Left ventricle myocardium superior (tissue), 1 donor: ENCODE results near the gene COG5. TPM values are rescaled to one million over a fixed set of nuclear protein-coding genes. Genes with fewer than 3 reads are reported as not detected.

Source experiments
- ATAC-seq: fragments of 200-7000 bp; cut with Tn5 transposase; one replicate; pipeline ENCODE4 v1.9.1; 2020; ENCODE audit warnings: mild to moderate bottlenecking, moderate library complexity
- DNase-seq: peaks from one replicate; pipeline ENCODE4 v3.0.0-alpha.2; 2020
- intact Hi-C: fragments of 100-400 bp; cut with micrococcal nuclease; formaldehyde crosslinking; loops from one replicate; pipeline ENCODE4 v1.11.0; 2022
- total RNA-seq: library from RNA; stranded (reverse); fragmentation: NEBNext Ultra II Directional; extraction: Animal tissue kit (Norgen Biotek cat#: 25700); gene quantifications from one replicate; pipeline ENCODE4 v1.2.1, GENCODE V29; 2021
- donor health status: DM: no; HTN: yes; CAD: no; lungs with severe emphysema.

The COG5 gene
- total RNA-seq, 1 donor from 2014 or later: 54.0 TPM

GRCh38 chr7:107427462-107427861 lies 136.3 kb downstream of the COG5 start:
- intact Hi-C loops: no loop called here
- ATAC-seq (peak; percentile 69), DNase-seq (peak; percentile 50)

- no peak for ATAC-seq
- no peak for DNase-seq
- intact Hi-C loops: no loop called here
Observed at GRCh38 chr7:107414198-107414597, 149.5 kb downstream of the COG5 start.

- intact Hi-C loops: no loop called here
- no peak for ATAC-seq
- DNase-seq: no peak
Observed at GRCh38 chr7:107408349-107408748, 155.4 kb downstream of the COG5 start.

DNA sequence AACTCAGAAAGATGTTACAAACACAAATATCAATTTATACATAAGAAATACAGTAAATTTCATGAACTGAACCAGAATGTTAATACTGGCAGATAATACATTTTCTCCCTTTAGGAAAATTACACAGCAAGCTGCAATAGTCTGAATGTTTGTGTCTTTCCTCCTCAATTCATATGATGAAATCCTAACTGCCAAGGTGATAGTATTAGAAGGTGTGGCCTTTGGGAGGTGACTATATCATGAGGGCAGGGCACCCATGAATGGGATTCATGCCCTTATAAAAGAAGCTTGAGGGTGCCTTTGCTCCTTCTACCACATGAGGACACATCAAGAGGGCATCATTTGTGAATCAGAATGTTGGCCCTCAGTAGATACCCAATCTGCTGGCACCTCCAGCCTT lies 158.2 kb downstream of the COG5 start:
- ATAC-seq (no peak), DNase-seq (no peak)
- intact Hi-C loops: no loop called here

- DNase-seq (no peak), ATAC-seq (no peak)
- intact Hi-C loops: no loop called here
Observed at GRCh38 chr7:107404740-107405537, 158.8 kb downstream of the COG5 start.

DNA sequence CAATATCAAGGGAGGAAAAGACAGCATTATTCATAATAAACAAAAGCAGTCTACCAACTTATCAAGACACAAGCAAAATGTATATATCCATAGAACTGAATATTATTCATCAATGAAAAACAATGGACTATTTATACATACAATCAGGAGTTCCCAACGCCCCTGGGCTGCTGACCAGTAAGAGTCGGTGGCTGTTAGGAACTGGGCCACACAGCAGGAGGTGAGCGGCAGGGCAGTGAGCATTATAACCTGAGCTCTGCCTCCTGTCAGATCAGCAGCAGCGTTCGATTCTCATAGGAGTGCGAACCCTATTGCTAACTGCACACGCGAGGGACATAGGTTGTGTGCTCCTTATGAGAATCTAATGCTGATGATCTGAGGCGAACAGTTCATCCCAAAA lies 165.6 kb downstream of the COG5 start:
- intact Hi-C loops: no loop called here
- no peak for DNase-seq

GRCh38 chr7:107396990-107397389 lies 166.7 kb downstream of the COG5 start:
- DNase-seq (no peak), ATAC-seq (peak; percentile 41)
- intact Hi-C loops: no loop called here

More for the DNA sequence above, 165.6 kb downstream of the COG5 start:
- no peak for ATAC-seq

DNA sequence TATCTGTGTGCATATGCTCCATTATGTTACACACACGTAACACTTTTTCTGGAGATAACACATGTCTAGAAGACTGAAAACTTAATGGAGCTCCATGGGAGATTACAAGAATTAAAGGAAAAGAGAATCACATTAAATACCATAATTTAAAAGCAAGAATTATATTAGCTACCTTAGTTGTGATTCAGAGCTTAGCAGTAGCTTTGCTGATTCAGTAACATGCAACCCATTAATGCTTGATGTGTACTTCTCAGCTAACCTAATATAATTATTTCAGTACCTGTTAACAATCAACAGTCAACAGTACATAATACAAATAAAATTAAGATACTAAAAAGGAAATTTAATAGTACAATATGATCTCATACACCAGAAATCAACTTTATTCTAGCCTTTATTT lies 167.6 kb downstream of the COG5 start:
- ATAC-seq: no peak
- intact Hi-C loops: no loop called here
- no peak for DNase-seq

GRCh38 chr7:107394831-107395230 lies 168.9 kb downstream of the COG5 start:
- DNase-seq: no peak
- ATAC-seq: no peak
- intact Hi-C loops: no loop called here

DNA sequence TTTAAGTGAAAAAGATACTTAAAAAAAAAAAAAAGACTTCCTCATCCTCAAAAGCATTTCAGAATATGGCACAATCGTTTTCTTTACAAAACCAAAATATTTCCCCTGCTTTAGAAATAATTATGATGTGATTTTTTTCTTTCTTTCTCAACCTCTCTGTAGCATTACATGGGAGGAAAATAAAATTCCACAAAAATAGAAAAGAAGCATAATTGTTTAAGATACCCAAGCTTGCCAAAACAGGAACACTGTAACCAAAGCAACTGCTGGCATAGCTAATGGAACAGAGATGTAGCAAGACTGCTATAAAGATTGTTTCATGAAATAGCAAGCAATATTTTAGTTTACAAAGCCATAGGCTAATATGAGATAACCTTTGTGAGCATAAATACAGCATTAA lies 169.4 kb downstream of the COG5 start:
- intact Hi-C loops: no loop called here
- ATAC-seq: no peak
- DNase-seq: no peak

- ATAC-seq: no peak
- no peak for DNase-seq
- intact Hi-C loops: no loop called here
Observed at GRCh38 chr7:107392830-107393229, 170.9 kb downstream of the COG5 start.

- ATAC-seq (no peak), DNase-seq (no peak)
- intact Hi-C loops: no loop called here
Observed at GRCh38 chr7:107390916-107391315, 172.8 kb downstream of the COG5 start.

- ATAC-seq: no peak
- intact Hi-C loops: no loop called here
- DNase-seq: no peak
Observed at GRCh38 chr7:107388604-107389003, 175.1 kb downstream of the COG5 start.

- DNase-seq (no peak), ATAC-seq (no peak)
- intact Hi-C loops: no loop called here
Observed at GRCh38 chr7:107387573-107388219, 176.0 kb downstream of the COG5 start.

DNA sequence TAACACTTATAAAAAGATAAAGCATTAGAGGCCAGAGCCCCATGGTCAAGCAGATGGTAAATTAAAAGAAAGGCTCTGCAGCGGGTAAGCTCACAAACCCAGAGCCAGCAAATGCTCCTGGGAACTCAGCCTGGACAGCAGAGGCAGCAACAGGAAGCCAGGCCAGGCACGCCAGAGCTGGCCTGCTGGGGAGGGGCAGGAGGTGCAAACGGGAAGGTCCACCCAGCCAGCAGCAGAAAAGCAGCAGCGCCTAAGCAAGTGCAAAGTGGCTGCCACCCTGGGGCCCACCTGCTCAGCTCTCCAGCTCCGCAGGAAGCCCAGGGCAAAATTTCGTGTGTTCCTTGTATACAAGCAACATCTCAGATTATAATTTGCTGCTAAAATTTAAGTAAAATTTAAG lies 176.6 kb downstream of the COG5 start:
- peak; percentile 93 for ATAC-seq
- intact Hi-C loops: no loop called here
- peak; percentile 73 for DNase-seq

DNA sequence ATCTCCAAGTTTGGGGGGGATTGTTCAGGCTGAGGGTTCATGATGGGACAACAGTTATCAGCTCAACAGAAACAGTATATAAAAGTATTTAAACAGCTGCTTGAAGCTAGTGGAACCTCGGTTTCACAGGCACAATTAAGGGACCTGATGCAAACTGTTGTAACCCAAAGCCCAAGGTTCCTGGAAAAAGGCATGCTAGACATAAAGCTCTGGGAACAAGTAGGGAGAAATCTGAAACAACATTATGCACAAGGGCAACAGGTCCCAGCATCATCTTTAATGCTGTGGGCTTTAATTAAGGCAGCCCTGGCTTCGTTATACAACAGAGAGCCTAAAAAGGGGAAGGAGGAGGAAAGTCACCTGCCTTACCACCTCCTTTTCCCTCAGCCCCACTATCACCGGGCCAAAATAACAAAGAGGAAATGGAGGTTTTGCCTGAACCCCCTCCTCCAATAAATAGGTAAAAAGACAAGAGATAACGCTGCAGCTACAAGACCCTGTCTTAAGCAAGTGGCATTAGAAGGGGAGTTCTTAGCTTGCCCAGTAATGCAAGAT lies 177.1 kb downstream of the COG5 start:
- intact Hi-C loops: no loop called here
- ATAC-seq: no peak
- no peak for DNase-seq

- intact Hi-C loops: no loop called here
- no peak for DNase-seq
- no peak for ATAC-seq
Observed at GRCh38 chr7:107384025-107384424, 179.7 kb downstream of the COG5 start.

DNA sequence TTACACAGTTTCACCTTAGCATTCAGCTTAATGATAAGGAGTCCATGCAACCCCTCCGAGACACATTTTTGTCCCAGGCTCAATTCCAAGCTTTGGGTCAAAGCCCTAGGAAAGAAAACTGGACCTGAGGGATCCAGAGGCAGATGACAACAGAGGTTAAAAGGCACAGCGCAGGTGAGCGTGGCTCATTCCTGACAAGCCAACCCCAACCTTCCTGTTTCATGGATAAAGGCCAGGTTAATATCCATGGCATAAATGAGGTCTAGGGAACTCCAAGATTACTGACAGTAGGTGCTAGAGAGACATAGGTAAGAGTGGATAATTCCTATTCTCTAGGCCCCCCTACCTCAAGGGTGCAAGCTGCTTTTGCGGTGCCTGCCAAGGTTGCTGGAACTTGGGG lies 180.5 kb downstream of the COG5 start:
- intact Hi-C loops: no loop called here
- no peak for DNase-seq
- ATAC-seq: no peak

- DNase-seq (no peak), ATAC-seq (no peak)
- intact Hi-C loops: no loop called here
Observed at GRCh38 chr7:107381453-107381852, 182.3 kb downstream of the COG5 start.

DNA sequence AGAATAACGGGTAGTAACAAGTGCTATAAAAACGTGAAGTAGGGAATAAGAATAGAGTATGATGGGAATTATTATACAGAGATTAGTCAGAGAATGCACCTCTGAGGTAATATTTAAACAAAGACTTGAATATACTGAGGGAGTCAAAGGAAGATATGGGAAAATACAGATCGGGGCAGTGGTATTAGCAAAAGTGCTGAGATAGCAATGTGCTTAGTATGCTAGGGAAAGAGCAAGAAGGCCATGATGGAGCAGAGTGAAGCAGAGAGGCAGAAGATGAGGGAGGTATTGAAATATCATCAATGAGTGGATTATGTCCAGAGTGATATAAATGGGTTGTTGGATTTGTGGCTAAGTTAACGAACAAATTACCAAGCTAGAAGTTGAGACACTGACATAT lies 190.4 kb downstream of the COG5 start:
- intact Hi-C loops: no loop called here
- ATAC-seq (peak; percentile 19), DNase-seq (no peak)

- intact Hi-C loops: no loop called here
- no peak for DNase-seq
- peak; percentile 45 for ATAC-seq
Observed at GRCh38 chr7:107372298-107372697, 191.4 kb downstream of the COG5 start.
